ENCODE measurements around the gene ACTN4. TPM values are rescaled to one million over a fixed set of nuclear protein-coding genes. Genes with fewer than 3 reads are reported as not detected.

Gene ACTN4
- total and polyA plus RNA-seq, 2 donors (not counting 3 experiments of a cell fraction or from before 2014, with no cell fraction given) = 313 to 748 TPM

DNA sequence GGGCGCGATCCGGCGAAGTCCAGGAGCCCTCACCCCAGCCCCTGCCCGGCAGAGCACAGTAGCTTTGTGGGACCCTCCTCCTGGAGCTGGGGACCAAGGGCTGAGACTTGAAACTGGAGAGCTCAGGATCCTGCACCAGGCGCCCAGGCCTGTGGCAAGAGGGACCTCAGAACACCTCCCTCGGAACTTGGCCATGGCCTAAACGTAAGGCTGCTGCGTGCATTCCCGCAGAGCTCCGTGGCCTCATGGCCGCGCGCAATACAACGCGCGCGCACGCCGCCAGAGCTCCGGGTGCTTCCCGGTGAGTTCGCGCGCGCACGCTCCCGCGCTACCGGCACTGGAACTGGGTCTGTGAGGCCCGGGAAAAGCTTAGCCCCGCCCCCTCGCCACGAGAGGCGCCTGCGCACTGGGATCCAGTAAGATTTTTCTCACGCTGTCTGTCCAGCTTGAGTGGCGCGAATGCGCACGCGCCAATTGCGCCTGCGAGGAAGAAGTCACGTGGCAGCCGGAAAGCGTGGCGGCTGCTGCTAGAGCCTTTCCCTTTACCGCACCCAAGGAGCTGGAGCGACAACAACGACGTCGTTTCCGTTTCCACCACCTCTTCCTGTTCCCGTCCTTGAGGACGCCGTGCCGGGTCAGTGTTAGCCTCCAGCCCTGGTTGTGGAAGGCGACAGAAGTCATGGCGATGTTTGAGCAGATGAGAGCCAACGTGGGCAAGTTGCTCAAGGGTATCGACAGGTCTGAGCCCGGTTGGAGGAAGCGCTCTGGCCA, 28.7 kb upstream of the ACTN4 start, which contains the start of gene EIF3K:
EIF3K (plus strand) TSS at position 599 of the 771 bp plus-strand sequence; CDS start at position 680, 81 bp downstream.
- ChIA-PET POLR2A (interaction anchor here (0.6 to 2.0 kb wide), 2 partner anchors 29 to 455 kb away, joined by 3 to 7 read pairs; partner anchors contain the start of gene ACTN4), CTCF (interaction anchor here (0.5 to 3.6 kb wide), 12 partner anchors 15 to 312 kb away, joined by 3 to 23 read pairs (median 4); partner anchors contain the start of genes ACTN4, FAM98C, MRPS12 and SARS2)
- H3K4me3 ChIP-seq (replicated peaks in 1 of 3; ENCODE audit: insufficient read depth in 1 of 3, low read depth in 1 of 3, low read length in 3 of 3) = peak within 1 kb of the TSS; percentile 44 to 99 (median 73)
- no peaks in the 10 kb centered on the region for H3K9me1 ChIP-seq (replicated peaks; ENCODE audit: control insufficient read depth, extremely low read depth, insufficient read depth, low read length)
- H3K36me3 ChIP-seq (ENCODE audit: control insufficient read depth in 2 of 2, extremely low read depth in 1 of 2, insufficient read depth in 2 of 2, low read length in 2 of 2) = peaks cover 3 to 8% of the 10 kb centered on the region in 2 experiments
- H3K9me3 ChIP-seq (replicated peaks; ENCODE audit: control insufficient read depth, insufficient read depth, low read length) = no peaks in the 10 kb centered on the region
- H3K79me2 ChIP-seq (ENCODE audit: control insufficient read depth, insufficient read depth, low read length) = peaks cover 14% of the 10 kb centered on the region
- no TSS peak for BruUV-seq (replicated peaks)
- peaks cover 14% of the 10 kb centered on the region for H3K4me1 ChIP-seq (ENCODE audit: control insufficient read depth, extremely low read depth, insufficient read depth, low read length)
- peak within 1 kb of the TSS; percentile 95 for H3K4me2 ChIP-seq (ENCODE audit: insufficient read depth, low read length)
- peak within 1 kb of the TSS; percentile 65 for H3K27ac ChIP-seq (ENCODE audit: insufficient read depth, low read depth, low read length)
- intact Hi-C loops (cut with micrococcal nuclease) = loop anchor here (2.0 kb wide), 2 partner anchors 74 to 356 kb away; partner anchors contain the start of gene FBXO17
- peak within 1 kb of the TSS; percentile 85 for H3K9ac ChIP-seq (replicated peaks; ENCODE audit: extremely low read depth, insufficient read depth, low read length)
- no peaks in the 10 kb centered on the region for H3K27me3 ChIP-seq (ENCODE audit: control insufficient read depth in 2 of 2, insufficient read depth in 2 of 2, low read length in 2 of 2)
- peak within 1 kb of the TSS; percentile 66 for H2AFZ ChIP-seq (ENCODE audit: low read depth, low read length)
- no peaks in the 10 kb centered on the region for H4K20me1 ChIP-seq (replicated peaks; ENCODE audit: control insufficient read depth, extremely low read depth, insufficient read depth, low read length)
- dilution Hi-C loops (cut with MboI; ENCODE audit: extremely low pct_ligation_motif_present, low sequenced_read_pairs) = no loop called here
- FAIRE-seq = peak; percentile 99
- peak; percentile 99 for DNase-seq (ENCODE audit: low read depth, low spot score)
- TF ChIP-seq, protein P1, sequence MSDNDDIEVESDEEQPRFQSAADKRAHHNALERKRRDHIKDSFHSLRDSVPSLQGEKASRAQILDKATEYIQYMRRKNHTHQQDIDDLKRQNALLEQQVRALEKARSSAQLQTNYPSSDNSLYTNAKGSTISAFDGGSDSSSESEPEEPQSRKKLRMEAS (IDR thresholded peaks at IDR 0.05; ENCODE audit: insufficient read depth, insufficient read length) = peak; percentile 98
- TF ChIP-seq CTCF (IDR thresholded peaks at IDR 0.05; ENCODE audit: extremely low read depth in 1 of 2, insufficient read depth in 1 of 2, low read depth in 1 of 2, low read length in 2 of 2) = no peak
- TF ChIP-seq MYC (IDR thresholded peaks at IDR 0.05; ENCODE audit: low read depth, low read length) = peak; percentile 2
- peak; percentile 94 for TF ChIP-seq POLR2A (IDR thresholded peaks at IDR 0.05; ENCODE audit: low read depth, low read length)
- no peak for TF ChIP-seq JUN (IDR thresholded peaks at IDR 0.05; ENCODE audit: borderline replicate concordance, insufficient read depth, insufficient read length, low read depth)
- no peak for TF ChIP-seq EZH2 (IDR thresholded peaks at IDR 0.05; ENCODE audit: borderline replicate concordance, low read depth, low read length, severe bottlenecking)
- no peak for TF ChIP-seq GATA2 (IDR thresholded peaks at IDR 0.05; ENCODE audit: insufficient read depth, insufficient read length, low read depth, low read length)
- TF ChIP-seq POLR2AphosphoS5 (IDR thresholded peaks at IDR 0.05; ENCODE audit: insufficient read depth, low read depth, low read length) = peak; percentile 91
- no peak for TF ChIP-seq FOS (IDR thresholded peaks at IDR 0.05; ENCODE audit: borderline replicate concordance, insufficient read depth, low read length)
